Measurements from ENCODE around the gene LTF. TPM values are rescaled to one million over a fixed set of nuclear protein-coding genes. Genes with fewer than 3 reads are reported as not detected.

LTF gene
- total RNA-seq, 6 experiments from 2014 or later: 0.19 to 3.6 (median 2.0) TPM

DNA sequence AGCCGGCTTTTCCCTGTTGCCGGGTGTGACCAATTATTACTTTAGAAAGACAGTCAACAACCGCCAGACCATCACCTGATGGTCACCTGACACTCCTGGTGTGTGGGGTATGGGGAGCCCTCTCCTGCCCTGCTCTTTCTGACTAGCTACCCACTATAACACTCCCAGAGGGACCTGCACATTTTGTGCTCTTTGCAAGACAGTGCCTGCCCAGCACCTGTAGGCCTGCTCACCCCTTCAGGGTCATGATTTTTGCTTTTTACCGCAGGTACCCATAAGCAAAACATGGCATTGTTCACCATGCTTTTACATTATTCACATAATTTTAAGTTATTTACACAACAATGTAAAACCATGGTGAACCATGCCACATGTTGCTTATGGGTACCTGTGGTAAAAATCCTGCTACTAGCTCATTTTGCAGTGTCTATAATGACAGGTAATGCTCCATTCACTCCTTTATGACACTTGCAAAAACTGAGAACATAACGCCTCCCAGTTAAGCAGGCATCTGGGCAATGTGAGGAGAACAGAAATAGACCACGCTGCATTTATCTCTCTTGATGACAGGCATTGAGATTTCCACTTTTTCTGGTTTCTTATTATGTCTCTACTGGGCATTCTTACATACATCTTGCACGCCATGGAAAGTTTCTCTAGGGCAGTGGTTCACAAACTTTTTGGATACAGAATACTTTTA is 47.7 kb downstream of the LTF start:
- no peaks in the 10 kb centered on the region for H3K27me3 ChIP-seq
- no peak for ATAC-seq
- H3K27ac ChIP-seq: no peak overlapping the region
- no peak for DNase-seq
- intact Hi-C loops (cut with DNase I): no loop called here
- no peaks in the 10 kb centered on the region for H3K36me3 ChIP-seq
- TF ChIP-seq, protein P1, sequence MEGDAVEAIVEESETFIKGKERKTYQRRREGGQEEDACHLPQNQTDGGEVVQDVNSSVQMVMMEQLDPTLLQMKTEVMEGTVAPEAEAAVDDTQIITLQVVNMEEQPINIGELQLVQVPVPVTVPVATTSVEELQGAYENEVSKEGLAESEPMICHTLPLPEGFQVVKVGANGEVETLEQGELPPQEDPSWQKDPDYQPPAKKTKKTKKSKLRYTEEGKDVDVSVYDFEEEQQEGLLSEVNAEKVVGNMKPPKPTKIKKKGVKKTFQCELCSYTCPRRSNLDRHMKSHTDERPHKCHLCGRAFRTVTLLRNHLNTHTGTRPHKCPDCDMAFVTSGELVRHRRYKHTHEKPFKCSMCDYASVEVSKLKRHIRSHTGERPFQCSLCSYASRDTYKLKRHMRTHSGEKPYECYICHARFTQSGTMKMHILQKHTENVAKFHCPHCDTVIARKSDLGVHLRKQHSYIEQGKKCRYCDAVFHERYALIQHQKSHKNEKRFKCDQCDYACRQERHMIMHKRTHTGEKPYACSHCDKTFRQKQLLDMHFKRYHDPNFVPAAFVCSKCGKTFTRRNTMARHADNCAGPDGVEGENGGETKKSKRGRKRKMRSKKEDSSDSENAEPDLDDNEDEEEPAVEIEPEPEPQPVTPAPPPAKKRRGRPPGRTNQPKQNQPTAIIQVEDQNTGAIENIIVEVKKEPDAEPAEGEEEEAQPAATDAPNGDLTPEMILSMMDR (IDR thresholded peaks at IDR 0.05): no peak
- no peak for TF ChIP-seq POLR2A (IDR thresholded peaks at IDR 0.05)
- H3K4me1 ChIP-seq: no peaks in the 10 kb centered on the region
- no peaks in the 10 kb centered on the region for H3K9me3 ChIP-seq
- WGBS (ENCODE audit: insufficient coverage, low coverage, low lambda C conversion rate, missing lambda C conversion rate): 83% methylated on average over 4 of the region's 7 CpGs
- H3K4me3 ChIP-seq: no peak overlapping the region

DNA sequence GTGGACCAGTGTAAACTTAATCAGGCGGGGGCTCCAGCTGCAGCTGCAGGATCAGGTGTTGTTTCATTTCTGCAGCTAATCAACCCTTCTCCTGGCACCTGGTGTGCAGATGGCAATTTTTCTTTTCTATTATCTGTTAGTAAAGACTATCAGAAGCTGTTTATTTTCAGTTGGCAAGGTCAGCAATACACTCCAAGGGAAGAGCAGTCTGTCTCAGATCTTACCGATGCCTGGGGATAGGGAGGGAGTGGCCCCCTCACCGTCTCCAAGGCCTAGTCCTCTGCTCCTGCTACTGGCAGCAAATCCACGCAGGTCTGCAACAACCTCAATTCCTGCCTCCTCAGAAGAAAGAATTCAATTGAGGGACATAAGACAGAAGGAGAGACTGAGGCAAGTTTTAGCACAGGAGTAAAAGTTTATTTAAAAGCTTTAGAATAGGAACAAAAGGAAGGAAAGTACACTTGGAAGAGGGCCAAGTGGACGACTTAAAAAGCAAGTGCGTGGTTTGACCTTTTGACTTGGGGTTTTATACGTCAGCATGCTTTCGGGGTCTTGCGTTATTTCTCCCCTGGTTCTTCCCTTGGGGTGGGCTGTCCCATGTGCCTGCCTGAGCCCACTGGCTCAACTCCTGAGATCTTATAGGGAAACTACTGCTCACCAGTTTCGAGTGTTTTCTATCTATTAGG is 48.4 kb downstream of the LTF start:
- no peaks in the 10 kb centered on the region for H3K4me1 ChIP-seq
- ATAC-seq (no peak), DNase-seq (no peak)
- 62% methylated on average over 9 of the region's 10 CpGs for WGBS (ENCODE audit: insufficient coverage, low coverage, low lambda C conversion rate, missing lambda C conversion rate)
- H3K9me3 ChIP-seq: no peaks in the 10 kb centered on the region
- H3K4me3 ChIP-seq: no peak overlapping the region
- H3K27me3 ChIP-seq: no peaks in the 10 kb centered on the region
- no peaks in the 10 kb centered on the region for H3K36me3 ChIP-seq
- TF ChIP-seq, protein P1 (IDR thresholded peaks at IDR 0.05): no peak
- TF ChIP-seq POLR2A (IDR thresholded peaks at IDR 0.05): no peak
- no peak overlapping the region for H3K27ac ChIP-seq
- intact Hi-C loops (cut with DNase I): no loop called here

DNA sequence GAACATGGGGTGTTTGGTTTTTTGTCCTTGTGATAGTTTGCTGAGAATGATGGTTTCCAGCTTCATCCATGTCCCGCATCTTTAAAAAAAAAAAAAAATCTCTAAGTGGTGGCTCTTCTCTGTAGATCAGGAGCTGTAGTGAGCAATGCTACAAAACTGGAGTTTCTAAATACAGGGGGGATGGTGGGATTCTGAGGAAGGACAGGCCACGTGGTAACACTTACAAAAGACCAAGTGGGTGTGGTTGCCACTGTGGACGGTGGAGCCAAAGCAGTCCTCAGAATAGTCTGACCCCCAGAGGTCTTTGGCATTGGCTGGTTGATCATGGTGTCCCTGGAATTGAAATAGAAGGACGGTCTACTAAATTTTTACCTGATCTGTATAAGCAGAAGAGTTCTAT is 50.0 kb downstream of the LTF start:
- Histone ChIP-seq H3K4me3 (no peak overlapping the region), H3K9me3 (no peaks in the 10 kb centered on the region), H3K4me1 (no peaks in the 10 kb centered on the region), H3K27ac (no peak overlapping the region), H3K36me3 (no peaks in the 10 kb centered on the region), H3K27me3 (no peaks in the 10 kb centered on the region)
- TF ChIP-seq, protein P1 (IDR thresholded peaks at IDR 0.05): no peak
- TF ChIP-seq POLR2A (IDR thresholded peaks at IDR 0.05): no peak
- DNase-seq (no peak), ATAC-seq (no peak)
- 71% methylated on average over 4 of the region's 4 CpGs for WGBS (ENCODE audit: insufficient coverage, low coverage, low lambda C conversion rate, missing lambda C conversion rate)
- intact Hi-C loops (cut with DNase I): no loop called here

DNA sequence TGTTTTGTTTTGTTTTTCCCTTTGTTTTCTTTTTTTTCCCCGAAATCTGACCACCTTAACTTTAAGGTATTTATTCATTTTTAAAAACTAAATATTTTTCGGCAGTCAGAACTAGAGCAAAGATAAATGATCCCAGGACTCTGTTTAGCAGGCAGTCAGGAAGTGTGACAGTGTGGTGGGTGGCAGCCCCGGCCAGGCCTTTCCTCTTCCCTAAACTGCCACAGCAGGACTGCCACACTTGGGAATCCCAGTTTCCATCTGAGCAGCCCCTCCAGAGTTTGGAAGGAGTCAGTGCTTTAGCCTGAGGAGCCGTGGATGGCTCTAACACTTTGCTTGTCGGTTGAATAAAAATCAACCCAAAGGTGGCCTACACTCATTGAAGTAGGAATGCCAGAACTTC is 50.8 kb downstream of the LTF start:
- H3K9me3 ChIP-seq: no peaks in the 10 kb centered on the region
- no peak overlapping the region for H3K27ac ChIP-seq
- no peak for DNase-seq
- no peak overlapping the region for H3K4me3 ChIP-seq
- peak in 1 of 4 donors; percentile 45 for ATAC-seq
- no peak for TF ChIP-seq POLR2A (IDR thresholded peaks at IDR 0.05)
- TF ChIP-seq, protein P1 (IDR thresholded peaks at IDR 0.05): no peak
- WGBS (ENCODE audit: insufficient coverage, low coverage, low lambda C conversion rate, missing lambda C conversion rate): 63% methylated on average over 5 of the region's 5 CpGs
- H3K27me3 ChIP-seq: no peaks in the 10 kb centered on the region
- H3K4me1 ChIP-seq: no peaks in the 10 kb centered on the region
- intact Hi-C loops (cut with DNase I): no loop called here
- no peaks in the 10 kb centered on the region for H3K36me3 ChIP-seq

Data from right lobe of liver (tissue), 6 donors.